ENCODE results near the gene LTBP3.
A peak's percentile ranks its signal among the peaks of the same experiment; 100 is the strongest.
"Not testable (repeated sequence)": the region's sequence is repeated elsewhere in the genome, so short reads cannot be mapped to it uniquely, and the experiment has no call there.

LTBP3 gene

DNA sequence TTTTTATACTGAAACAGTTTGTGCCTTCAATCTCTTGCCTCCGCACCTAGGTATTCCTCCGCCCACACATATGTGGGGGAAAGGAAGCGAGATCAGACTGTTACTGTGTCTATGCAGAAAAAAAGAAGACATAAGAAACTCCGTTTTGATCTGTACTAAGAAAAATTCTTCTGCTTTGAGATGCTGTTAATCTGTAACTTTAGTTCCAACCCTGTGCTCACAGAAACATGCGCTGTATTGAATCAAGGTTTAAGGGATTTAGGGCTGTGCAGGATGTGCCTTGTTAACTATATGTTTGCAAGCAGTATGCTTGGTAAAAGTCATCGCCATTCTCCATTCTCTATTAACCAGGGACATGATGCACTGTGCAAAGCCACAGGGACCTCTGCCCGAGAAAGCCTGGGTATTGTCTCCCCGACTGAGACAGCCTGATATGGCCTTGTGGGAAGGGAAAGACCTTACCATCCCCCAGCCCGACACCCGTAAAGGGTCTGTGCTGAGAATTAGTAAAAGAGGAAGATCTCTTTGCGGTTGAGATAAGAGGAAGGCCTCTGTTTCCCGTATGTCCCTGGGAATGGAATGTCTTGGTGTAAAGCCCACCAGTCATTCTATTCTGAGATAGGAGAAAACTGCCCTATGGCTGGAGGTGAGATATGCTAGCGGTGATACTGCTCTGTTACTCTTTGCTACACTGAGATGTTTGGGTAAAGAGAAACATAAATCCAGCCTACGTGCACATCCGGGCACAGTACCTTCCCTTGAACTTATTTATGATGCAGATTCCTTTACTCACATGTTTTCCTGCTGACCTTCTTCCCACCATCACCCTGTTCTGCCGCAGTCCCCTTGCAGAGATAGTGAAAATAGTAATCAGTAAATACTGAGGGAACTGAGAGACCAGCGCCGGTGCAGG is 35.2 kb downstream of the LTBP3 start:
- not testable (repeated sequence) for H3K36me3 ChIP-seq (ENCODE audit: insufficient read depth, low read length); H3K4me1 ChIP-seq (ENCODE audit: insufficient read depth, low read length); H3K9ac ChIP-seq (ENCODE audit: low read depth, low read length)

DNA sequence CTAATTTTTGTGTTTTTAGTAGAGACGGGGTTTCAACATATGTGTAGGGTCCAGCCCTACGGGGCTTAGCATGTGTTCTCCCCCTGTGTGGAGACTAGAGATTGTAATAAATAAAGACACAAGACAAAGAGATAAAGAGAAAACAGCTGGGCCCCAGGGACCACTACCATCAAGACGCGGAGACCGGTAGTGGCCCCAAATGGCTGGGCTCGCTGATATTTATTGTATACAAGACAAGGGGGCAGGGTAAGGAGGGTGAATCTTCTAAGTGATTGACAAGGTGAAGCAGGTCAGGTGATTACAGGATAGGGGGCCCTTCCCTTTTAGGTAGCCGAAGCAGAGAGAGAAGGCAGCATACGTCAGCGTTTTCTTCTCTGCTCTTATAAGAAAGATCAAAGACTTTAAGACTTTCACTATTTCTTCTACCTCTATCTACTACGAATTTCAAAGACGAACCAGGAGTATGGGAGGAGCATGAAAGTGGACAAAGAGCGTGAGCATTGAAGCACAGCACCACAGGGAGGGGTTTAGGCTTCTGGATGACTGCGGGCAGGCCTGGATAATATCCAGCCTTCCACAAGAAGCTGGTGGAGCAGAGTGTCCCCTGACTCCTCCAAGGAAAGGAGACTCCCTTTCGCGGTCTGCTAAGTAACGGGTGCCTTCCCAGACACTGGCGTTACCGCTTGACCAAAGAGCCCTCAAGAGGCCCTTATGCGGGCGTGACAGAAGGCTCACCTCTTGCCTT is 36.2 kb downstream of the LTBP3 start:
- H3K4me1 ChIP-seq (ENCODE audit: insufficient read depth, low read length); H3K9me3 ChIP-seq (ENCODE audit: control insufficient read depth, insufficient read depth, low read length); H3K36me3 ChIP-seq (ENCODE audit: insufficient read depth, low read length); H3K9ac ChIP-seq (ENCODE audit: low read depth, low read length): not testable (repeated sequence)

More for the DNA sequence above, 35.2 kb downstream of the LTBP3 start:
- not testable (repeated sequence) for H3K9me3 ChIP-seq (ENCODE audit: control insufficient read depth, insufficient read depth, low read length)

DNA sequence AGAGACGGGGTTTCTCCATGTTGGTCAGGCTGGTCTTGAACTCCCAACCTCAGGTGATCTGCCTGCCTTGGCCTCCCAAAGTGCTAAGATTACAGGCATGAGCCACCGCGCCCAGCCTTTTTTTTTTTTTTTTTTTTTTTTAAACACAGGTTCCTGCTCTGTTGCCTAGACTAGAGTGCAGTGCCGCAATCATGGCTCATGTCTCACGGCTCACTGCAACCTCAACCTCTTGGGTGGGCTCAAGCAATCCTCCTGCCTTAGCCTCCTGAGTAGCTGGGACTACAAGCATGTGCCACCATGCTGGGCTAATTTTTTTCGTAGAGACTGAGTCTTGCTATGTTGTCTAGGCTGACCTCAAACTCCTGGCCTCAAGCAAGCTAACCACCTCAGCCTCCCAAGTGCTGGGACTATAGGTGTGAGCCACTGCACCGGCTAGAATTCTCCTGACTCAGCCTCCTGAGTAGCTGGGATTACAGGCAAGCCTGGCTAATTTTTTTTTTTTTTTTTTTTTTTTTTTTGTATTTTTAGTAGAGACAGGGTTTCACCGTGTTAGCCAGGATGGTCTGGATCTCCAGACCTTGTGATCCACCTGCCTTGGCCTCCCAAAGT is 39.1 kb downstream of the LTBP3 start:
- not testable (repeated sequence) for H3K9me3 ChIP-seq (ENCODE audit: control insufficient read depth, insufficient read depth, low read length); H3K36me3 ChIP-seq (ENCODE audit: insufficient read depth, low read length); H3K4me1 ChIP-seq (ENCODE audit: insufficient read depth, low read length); H3K9ac ChIP-seq (ENCODE audit: low read depth, low read length)

DNA sequence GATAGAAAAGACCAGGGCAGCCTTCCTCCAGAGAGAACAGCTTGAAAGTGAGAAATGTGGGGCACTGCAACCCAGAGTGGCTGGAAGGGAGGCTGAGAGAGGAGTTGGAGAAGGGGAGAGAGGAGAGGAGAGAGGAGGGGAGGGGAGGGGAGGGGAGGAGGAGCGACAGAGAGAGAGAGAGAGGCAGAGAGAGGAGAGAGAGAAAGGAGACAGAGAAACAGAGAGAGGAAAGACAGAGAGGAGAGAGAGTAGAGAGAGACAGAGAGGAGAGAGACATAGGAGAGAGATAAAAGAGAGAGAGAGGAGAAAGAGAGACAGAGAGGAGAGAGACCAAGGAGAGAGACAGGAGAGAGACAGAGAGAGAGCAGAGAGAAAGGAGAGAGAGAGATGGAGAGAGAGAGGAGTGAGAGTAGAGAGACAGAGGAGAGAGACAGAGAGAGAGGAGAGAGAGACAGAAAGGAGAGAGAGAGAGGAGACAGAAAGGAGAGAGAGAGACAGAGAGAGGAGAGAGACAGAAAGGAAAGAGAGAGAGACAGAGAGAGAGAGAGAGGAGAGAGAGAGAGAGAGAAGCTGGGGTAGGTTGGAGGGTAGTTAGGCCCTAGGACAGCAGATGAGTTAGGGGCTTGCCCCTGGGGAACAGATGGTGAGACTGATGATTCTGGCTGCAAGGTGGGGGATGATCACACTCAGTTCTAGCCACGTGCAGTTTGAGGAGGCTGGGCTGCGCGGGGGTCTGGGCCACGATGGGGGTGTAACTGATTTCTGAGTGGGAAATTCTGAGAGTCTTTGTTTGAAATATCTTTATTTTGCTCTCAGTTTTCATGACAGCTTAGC is 41.8 kb downstream of the LTBP3 start:
- H3K9me3 ChIP-seq (ENCODE audit: control insufficient read depth, insufficient read depth, low read length), result no peaks in the 10 kb centered on the region
- no peaks in the 10 kb centered on the region for H3K4me1 ChIP-seq (ENCODE audit: insufficient read depth, low read length)
- H3K36me3 ChIP-seq (ENCODE audit: insufficient read depth, low read length), result no peaks in the 10 kb centered on the region
- H3K9ac ChIP-seq (ENCODE audit: low read depth, low read length), result no peak overlapping the region

GRCh38 chr11:65512311-65512710 is 45.8 kb downstream of the LTBP3 start:
- H3K9me3 ChIP-seq (ENCODE audit: control insufficient read depth, insufficient read depth, low read length); H3K4me1 ChIP-seq (ENCODE audit: insufficient read depth, low read length); H3K36me3 ChIP-seq (ENCODE audit: insufficient read depth, low read length); H3K9ac ChIP-seq (ENCODE audit: low read depth, low read length): not testable (repeated sequence)

- Histone ChIP-seq H3K36me3 (ENCODE audit: insufficient read depth, low read length) (peaks cover 39% of the 10 kb centered on the region), H3K9me3 (ENCODE audit: control insufficient read depth, insufficient read depth, low read length) (no peaks in the 10 kb centered on the region), H3K9ac (ENCODE audit: low read depth, low read length) (peak overlapping the region; percentile 21; the same call in 1 of the 2 replicates), H3K4me1 (ENCODE audit: insufficient read depth, low read length) (peaks cover 8% of the 10 kb centered on the region)
Observed at GRCh38 chr11:65506772-65507505, 51.2 kb downstream of the LTBP3 start.

GRCh38 chr11:65506290-65506771 is 51.8 kb downstream of the LTBP3 start:
- H3K4me1 ChIP-seq (ENCODE audit: insufficient read depth, low read length), result peaks cover 8% of the 10 kb centered on the region
- peak overlapping the region; percentile 21; the same call in 1 of the 2 replicates for H3K9ac ChIP-seq (ENCODE audit: low read depth, low read length)

DNA sequence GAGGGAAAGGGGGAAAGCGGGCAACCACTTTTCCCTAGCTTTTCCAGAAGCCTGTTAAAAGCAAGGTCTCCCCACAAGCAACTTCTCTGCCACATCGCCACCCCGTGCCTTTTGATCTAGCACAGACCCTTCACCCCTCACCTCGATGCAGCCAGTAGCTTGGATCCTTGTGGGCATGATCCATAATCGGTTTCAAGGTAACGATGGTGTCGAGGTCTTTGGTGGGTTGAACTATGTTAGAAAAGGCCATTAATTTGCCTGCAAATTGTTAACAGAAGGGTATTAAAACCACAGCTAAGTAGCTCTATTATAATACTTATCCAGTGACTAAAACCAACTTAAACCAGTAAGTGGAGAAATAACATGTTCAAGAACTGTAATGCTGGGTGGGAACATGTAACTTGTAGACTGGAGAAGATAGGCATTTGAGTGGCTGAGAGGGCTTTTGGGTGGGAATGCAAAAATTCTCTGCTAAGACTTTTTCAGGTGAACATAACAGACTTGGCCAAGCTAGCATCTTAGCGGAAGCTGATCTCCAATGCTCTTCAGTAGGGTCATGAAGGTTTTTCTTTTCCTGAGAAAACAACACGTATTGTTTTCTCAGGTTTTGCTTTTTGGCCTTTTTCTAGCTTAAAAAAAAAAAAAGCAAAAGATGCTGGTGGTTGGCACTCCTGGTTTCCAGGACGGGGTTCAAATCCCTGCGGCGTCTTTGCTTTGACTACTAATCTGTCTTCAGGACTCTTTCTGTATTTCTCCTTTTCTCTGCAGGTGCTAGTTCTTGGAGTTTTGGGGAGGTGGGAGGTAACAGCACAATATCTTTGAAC is 52.5 kb downstream of the LTBP3 start:
- Histone ChIP-seq H3K9ac (ENCODE audit: low read depth, low read length) (peak overlapping the region; percentile 100; the same call in 1 of the 2 replicates), H3K36me3 (ENCODE audit: insufficient read depth, low read length) (peaks cover 51% of the 10 kb centered on the region), H3K4me1 (ENCODE audit: insufficient read depth, low read length) (peaks cover 8% of the 10 kb centered on the region), H3K9me3 (ENCODE audit: control insufficient read depth, insufficient read depth, low read length) (no peaks in the 10 kb centered on the region)

More at GRCh38 chr11:65506290-65506771, 51.8 kb downstream of the LTBP3 start:
- Histone ChIP-seq H3K9me3 (ENCODE audit: control insufficient read depth, insufficient read depth, low read length) (no peaks in the 10 kb centered on the region), H3K36me3 (ENCODE audit: insufficient read depth, low read length) (peaks cover 45% of the 10 kb centered on the region)

DNA sequence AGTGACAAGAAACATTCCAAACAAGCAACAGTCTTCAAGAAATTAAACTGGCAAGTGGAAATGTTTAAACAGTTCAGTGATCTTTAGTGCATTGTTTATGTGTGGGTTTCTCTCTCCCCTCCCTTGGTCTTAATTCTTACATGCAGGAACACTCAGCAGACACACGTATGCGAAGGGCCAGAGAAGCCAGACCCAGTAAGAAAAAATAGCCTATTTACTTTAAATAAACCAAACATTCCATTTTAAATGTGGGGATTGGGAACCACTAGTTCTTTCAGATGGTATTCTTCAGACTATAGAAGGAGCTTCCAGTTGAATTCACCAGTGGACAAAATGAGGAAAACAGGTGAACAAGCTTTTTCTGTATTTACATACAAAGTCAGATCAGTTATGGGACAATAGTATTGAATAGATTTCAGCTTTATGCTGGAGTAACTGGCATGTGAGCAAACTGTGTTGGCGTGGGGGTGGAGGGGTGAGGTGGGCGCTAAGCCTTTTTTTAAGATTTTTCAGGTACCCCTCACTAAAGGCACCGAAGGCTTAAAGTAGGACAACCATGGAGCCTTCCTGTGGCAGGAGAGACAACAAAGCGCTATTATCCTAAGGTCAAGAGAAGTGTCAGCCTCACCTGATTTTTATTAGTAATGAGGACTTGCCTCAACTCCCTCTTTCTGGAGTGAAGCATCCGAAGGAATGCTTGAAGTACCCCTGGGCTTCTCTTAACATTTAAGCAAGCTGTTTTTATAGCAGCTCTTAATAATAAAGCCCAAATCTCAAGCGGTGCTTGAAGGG is 53.3 kb downstream of the LTBP3 start:
- H3K4me1 ChIP-seq (ENCODE audit: insufficient read depth, low read length), result peaks cover 8% of the 10 kb centered on the region

DNA sequence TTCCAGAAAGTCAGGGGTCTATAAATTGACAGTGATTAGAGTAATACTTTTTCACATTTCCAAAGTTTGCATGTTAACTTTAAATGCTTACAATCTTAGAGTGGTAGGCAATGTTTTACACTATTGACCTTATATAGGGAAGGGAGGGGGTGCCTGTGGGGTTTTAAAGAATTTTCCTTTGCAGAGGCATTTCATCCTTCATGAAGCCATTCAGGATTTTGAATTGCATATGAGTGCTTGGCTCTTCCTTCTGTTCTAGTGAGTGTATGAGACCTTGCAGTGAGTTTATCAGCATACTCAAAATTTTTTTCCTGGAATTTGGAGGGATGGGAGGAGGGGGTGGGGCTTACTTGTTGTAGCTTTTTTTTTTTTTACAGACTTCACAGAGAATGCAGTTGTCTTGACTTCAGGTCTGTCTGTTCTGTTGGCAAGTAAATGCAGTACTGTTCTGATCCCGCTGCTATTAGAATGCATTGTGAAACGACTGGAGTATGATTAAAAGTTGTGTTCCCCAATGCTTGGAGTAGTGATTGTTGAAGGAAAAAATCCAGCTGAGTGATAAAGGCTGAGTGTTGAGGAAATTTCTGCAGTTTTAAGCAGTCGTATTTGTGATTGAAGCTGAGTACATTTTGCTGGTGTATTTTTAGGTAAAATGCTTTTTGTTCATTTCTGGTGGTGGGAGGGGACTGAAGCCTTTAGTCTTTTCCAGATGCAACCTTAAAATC is 54.0 kb downstream of the LTBP3 start:
- H3K4me1 ChIP-seq (ENCODE audit: insufficient read depth, low read length), result peaks cover 8% of the 10 kb centered on the region
- H3K9ac ChIP-seq (ENCODE audit: low read depth, low read length), result peak overlapping the region; percentile 100; the same call in 1 of the 2 replicates
- peaks cover 60% of the 10 kb centered on the region for H3K36me3 ChIP-seq (ENCODE audit: insufficient read depth, low read length)
- H3K9me3 ChIP-seq (ENCODE audit: control insufficient read depth, insufficient read depth, low read length), result no peaks in the 10 kb centered on the region; the same call in 1 of the 2 replicates

More for the DNA sequence above, 53.3 kb downstream of the LTBP3 start:
- H3K9ac ChIP-seq (ENCODE audit: low read depth, low read length), result peak overlapping the region; percentile 100; the same call in 1 of the 2 replicates
- peaks cover 59% of the 10 kb centered on the region for H3K36me3 ChIP-seq (ENCODE audit: insufficient read depth, low read length)
- no peaks in the 10 kb centered on the region; the same call in 1 of the 2 replicates for H3K9me3 ChIP-seq (ENCODE audit: control insufficient read depth, insufficient read depth, low read length)

DNA sequence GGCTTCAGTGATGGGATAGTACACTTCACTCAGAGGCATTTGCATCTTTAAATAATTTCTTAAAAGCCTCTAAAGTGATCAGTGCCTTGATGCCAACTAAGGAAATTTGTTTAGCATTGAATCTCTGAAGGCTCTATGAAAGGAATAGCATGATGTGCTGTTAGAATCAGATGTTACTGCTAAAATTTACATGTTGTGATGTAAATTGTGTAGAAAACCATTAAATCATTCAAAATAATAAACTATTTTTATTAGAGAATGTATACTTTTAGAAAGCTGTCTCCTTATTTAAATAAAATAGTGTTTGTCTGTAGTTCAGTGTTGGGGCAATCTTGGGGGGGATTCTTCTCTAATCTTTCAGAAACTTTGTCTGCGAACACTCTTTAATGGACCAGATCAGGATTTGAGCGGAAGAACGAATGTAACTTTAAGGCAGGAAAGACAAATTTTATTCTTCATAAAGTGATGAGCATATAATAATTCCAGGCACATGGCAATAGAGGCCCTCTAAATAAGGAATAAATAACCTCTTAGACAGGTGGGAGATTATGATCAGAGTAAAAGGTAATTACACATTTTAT is 54.7 kb downstream of the LTBP3 start:
- Histone ChIP-seq H3K9me3 (ENCODE audit: control insufficient read depth, insufficient read depth, low read length) (no peaks in the 10 kb centered on the region; the same call in 1 of the 2 replicates), H3K4me1 (ENCODE audit: insufficient read depth, low read length) (peaks cover 8% of the 10 kb centered on the region), H3K9ac (ENCODE audit: low read depth, low read length) (peak overlapping the region; percentile 100; the same call in 1 of the 2 replicates), H3K36me3 (ENCODE audit: insufficient read depth, low read length) (peaks cover 60% of the 10 kb centered on the region)

All from ES-I3 (cell line).